SK-N-SH (cell line): ENCODE measurements around the gene WFIKKN1. TPM values are rescaled to one million over a fixed set of nuclear protein-coding genes. Genes with fewer than 3 reads are reported as not detected.

ENCODE experiments used
- CTCF ChIA-PET: fragments of 300-600, 350-600 bp; formaldehyde crosslinking; extraction: SDS; loops from one replicate; lab custom pipeline; 2021; lab: Yijun Ruan, JAX
- POLR2A ChIA-PET: fragments of 350-600 bp; sonication (Branson Sonifier 250); formaldehyde crosslinking; extraction: SDS; loops from one replicate; lab custom pipeline; 2020; ENCODE audit warnings: antibody characterized with exemption, inconsistent platforms; lab: Yijun Ruan, JAX
- DNase-seq: peaks from one replicate; pipeline ENCODE4 v3.0.0; 2012
- H2AFZ ChIP-seq: fragments of 200-600 bp; sonication (generic); 2 replicates; pipeline ENCODE4 v1.8.1; 2016; ENCODE audit warnings: antibody characterized with exemption, mild to moderate bottlenecking, low read depth
- H3F3A ChIP-seq: fragments of 200-600 bp; sonication (generic); replicated peaks from 2 replicates; pipeline ENCODE3; 2016; ENCODE audit warnings: antibody characterized with exemption, mild to moderate bottlenecking; ENCODE audit not compliant: insufficient read depth
- H3K27ac ChIP-seq, 2 experiments: fragments of 200-500 bp in 1 of 2; fragments of 200-600 bp in 1 of 2; sonication (Bioruptor generic) in 1 of 2; sonication (generic), shearing (Covaris generic) in 1 of 2; 2 replicates each; pipeline versions ENCODE4 v1.5.1 to v1.6.1; 2014 to 2016; ENCODE audit warnings: low read depth in 2 of 2, inconsistent platforms in 1 of 2, low read length in 1 of 2, mild to moderate bottlenecking in 1 of 2, mixed read lengths in 1 of 2
- H3K27me3 ChIP-seq: fragments of 200-600 bp; sonication (generic), shearing (Covaris generic); 2 replicates; pipeline ENCODE4 v1.6.1; 2016; ENCODE audit warnings: mixed run types; ENCODE audit not compliant: insufficient read depth
- H3K36me3 ChIP-seq, 2 experiments: fragments of 200-500 bp in 1 of 2; fragments of 200-600 bp in 1 of 2; sonication (Bioruptor generic) in 1 of 2; sonication (generic) in 1 of 2; replicated peaks in 1 of 2; 2 replicates each; pipeline versions ENCODE3 to v1.5.1; 2014 to 2016; ENCODE audit warnings: low read length in 1 of 2, mild to moderate bottlenecking in 1 of 2; ENCODE audit not compliant: insufficient read depth in 2 of 2, control insufficient read depth in 1 of 2
- H3K4me1 ChIP-seq, 2 experiments: fragments of 200-500 bp in 1 of 2; fragments of 200-600 bp in 1 of 2; sonication (Bioruptor generic) in 1 of 2; sonication (generic), shearing (Covaris generic) in 1 of 2; 2 replicates each; pipeline versions ENCODE4 v1.5.1 to v1.6.1; 2014 to 2016; ENCODE audit warnings: low read depth in 1 of 2, low read length in 1 of 2, mixed run types in 1 of 2; ENCODE audit not compliant: insufficient read depth in 2 of 2, control insufficient read depth in 1 of 2
- H3K4me2 ChIP-seq: fragments of 200-600 bp; sonication (generic), shearing (Covaris generic); 2 replicates; pipeline ENCODE4 v1.6.1; 2017; ENCODE audit warnings: mixed run types
- H3K4me3 ChIP-seq, 2 experiments: fragments of 200-500 bp in 1 of 2; fragments of 200-600 bp in 1 of 2; sonication (Bioruptor generic) in 1 of 2; sonication (generic), shearing (Covaris generic) in 1 of 2; 2 replicates each; pipeline versions ENCODE4 v1.5.1 to v1.8.1; 2014 to 2016; ENCODE audit warnings: low read depth in 2 of 2, inconsistent platforms in 1 of 2, low read length in 1 of 2, mild to moderate bottlenecking in 1 of 2, mixed read lengths in 1 of 2, moderate library complexity in 1 of 2
- H3K79me2 ChIP-seq: fragments of 200-600 bp; sonication (generic); 2 replicates; pipeline ENCODE4 v1.8.1; 2017; ENCODE audit warnings: mild to moderate bottlenecking; ENCODE audit not compliant: insufficient read depth
- H3K9ac ChIP-seq: fragments of 200-600 bp; sonication (generic); 2 replicates; pipeline ENCODE4 v1.6.1; 2017; ENCODE audit warnings: mixed run types
- H3K9me2 ChIP-seq: fragments of 200-600 bp; sonication (generic); 2 replicates; pipeline ENCODE4 v1.6.1; 2017; ENCODE audit warnings: mixed run types
- H3K9me3 ChIP-seq: fragments of 200-600 bp; sonication (generic); 2 replicates; pipeline ENCODE4 v1.6.1; 2017; ENCODE audit warnings: mixed run types, mild to moderate bottlenecking, moderate library complexity
- H4K20me1 ChIP-seq: fragments of 200-600 bp; sonication (generic); 2 replicates; pipeline ENCODE4 v1.6.1; 2017; ENCODE audit warnings: mild to moderate bottlenecking, mixed run types; ENCODE audit not compliant: insufficient read depth
- ELF1 ChIP-seq: IDR thresholded peaks from 2 replicates; pipeline ENCODE4 v1.4.0; 2012
- FOSL2 ChIP-seq: IDR thresholded peaks from 2 replicates; pipeline ENCODE4 v1.4.0; 2012; ENCODE audit warnings: low read depth, mild to moderate bottlenecking, moderate library complexity, borderline replicate concordance
- FOXJ3 ChIP-seq: sonication (generic); formaldehyde crosslinking; IDR thresholded peaks from 2 replicates; pipeline ENCODE4 v1.5.1; 2020; ENCODE audit warnings: mild to moderate bottlenecking, missing genetic modification reagents
- FOXM1 ChIP-seq: IDR thresholded peaks from 2 replicates; pipeline ENCODE4 v1.4.0; 2012; ENCODE audit warnings: low read depth, mild to moderate bottlenecking
- GABPA ChIP-seq: IDR thresholded peaks from 2 replicates; pipeline ENCODE4 v1.4.0; 2012; ENCODE audit warnings: low read depth, mild to moderate bottlenecking
- JUND ChIP-seq: IDR thresholded peaks from 2 replicates; pipeline ENCODE4 v1.4.0; 2012
- NFIC ChIP-seq: IDR thresholded peaks from 2 replicates; pipeline ENCODE4 v1.4.0; 2012; ENCODE audit warnings: borderline replicate concordance
- NRF1 ChIP-seq: IDR thresholded peaks from 2 replicates; pipeline ENCODE4 v1.6.1; 2012; ENCODE audit warnings: low read depth, mild to moderate bottlenecking, low read length
- POLR2AphosphoS5 ChIP-seq: IDR thresholded peaks from 2 replicates; pipeline ENCODE4 v1.6.1; 2012; ENCODE audit warnings: low read depth, low read length
- RCOR1 ChIP-seq: fragments of 150-350 bp; IDR thresholded peaks from 2 replicates; pipeline ENCODE4 v1.6.1; 2017; ENCODE audit warnings: antibody characterized with exemption, low read length
- RXRA ChIP-seq: IDR thresholded peaks from 2 replicates; pipeline ENCODE4 v1.4.0; 2012; ENCODE audit warnings: low read depth, mild to moderate bottlenecking, borderline replicate concordance
- SMC3 ChIP-seq: IDR thresholded peaks from 2 replicates; pipeline ENCODE4 v1.6.1; 2012; ENCODE audit warnings: low read depth, low read length, improper control_type of control experiment
- TCF12 ChIP-seq: IDR thresholded peaks from 2 replicates; pipeline ENCODE4 v1.4.0; 2012
- YY1 ChIP-seq: IDR thresholded peaks from 2 replicates; pipeline ENCODE4 v1.4.0; 2012; ENCODE audit warnings: low read depth, mild to moderate bottlenecking
- WGBS: methylation state at CpG from one replicate; pipeline ENCODE4 v1.1.6; 2017; ENCODE audit warnings: low lambda C conversion rate; 5-methylcytosine and 5-hydroxymethylcytosine counted together
- polyA plus RNA-seq, 3 experiments: library from polyadenylated mRNA; depleted of rRNA; stranded (reverse); fragments of >200 nt; gene quantifications; 2 replicates each; pipeline ENCODE4 v1.2.3, GENCODE V29; 2012
- TF ChIP-seq, protein P1 (sequence below): fragments of 150-350 bp; IDR thresholded peaks from 2 replicates; pipeline ENCODE4 v1.6.1; 2016; ENCODE audit warnings: mild to moderate bottlenecking, low read depth, low read length
- TF ChIP-seq, protein P2 (sequence below): IDR thresholded peaks from 2 replicates; pipeline ENCODE4 v1.4.0; 2012; ENCODE audit warnings: low read depth
- TF ChIP-seq, protein P3 (sequence below): fragments of 200-600 bp; sonication (generic); IDR thresholded peaks from 2 replicates; pipeline ENCODE4 v1.6.1; 2017; ENCODE audit warnings: antibody characterized with exemption, mild to moderate bottlenecking, moderate library complexity
- TF ChIP-seq, protein P4 (sequence below): IDR thresholded peaks from 2 replicates; pipeline ENCODE4; 2012
- TF ChIP-seq, protein P5 (sequence below): IDR thresholded peaks from 2 replicates; pipeline ENCODE4 v1.4.0; 2012; ENCODE audit warnings: low read depth, borderline replicate concordance

Gene WFIKKN1
- polyA plus RNA-seq, 1 of the 3 experiments (the other 2 are of a cell fraction): 0.16 TPM

DNA sequence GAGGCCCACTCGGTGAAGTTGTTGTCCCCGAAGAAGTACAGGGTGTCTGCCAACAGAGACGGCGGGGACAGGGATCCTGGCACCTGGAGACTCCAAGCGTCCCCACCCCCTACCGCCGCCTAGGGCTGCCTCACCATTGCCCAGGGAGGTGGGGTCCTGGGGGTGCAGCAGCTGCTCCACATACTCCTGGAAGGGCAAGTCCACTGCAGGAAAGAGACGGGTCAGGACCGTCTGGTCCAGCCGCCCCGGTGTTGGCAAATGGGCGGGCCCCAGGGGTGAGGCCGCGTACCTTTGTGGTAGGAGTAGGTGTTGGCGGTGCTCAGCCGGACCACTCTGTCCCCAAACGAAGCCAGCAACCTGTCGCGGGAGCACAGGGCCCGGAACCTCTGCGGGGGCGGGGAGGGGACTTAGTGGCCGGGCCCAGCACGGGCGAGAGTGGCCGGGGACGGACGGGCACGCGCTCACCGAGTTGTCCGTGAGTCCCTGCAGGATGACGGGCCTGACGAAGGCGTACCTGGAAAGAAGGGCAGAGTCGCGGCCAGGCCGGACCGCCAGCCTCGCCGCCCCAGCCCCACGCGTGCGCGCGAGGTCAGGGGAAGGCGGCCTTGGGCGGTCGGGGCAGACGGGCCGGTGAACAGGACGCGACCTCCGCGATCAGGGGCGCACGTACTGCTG, 52.7 kb downstream of the WFIKKN1 start:
- TF ChIP-seq, protein P1, sequence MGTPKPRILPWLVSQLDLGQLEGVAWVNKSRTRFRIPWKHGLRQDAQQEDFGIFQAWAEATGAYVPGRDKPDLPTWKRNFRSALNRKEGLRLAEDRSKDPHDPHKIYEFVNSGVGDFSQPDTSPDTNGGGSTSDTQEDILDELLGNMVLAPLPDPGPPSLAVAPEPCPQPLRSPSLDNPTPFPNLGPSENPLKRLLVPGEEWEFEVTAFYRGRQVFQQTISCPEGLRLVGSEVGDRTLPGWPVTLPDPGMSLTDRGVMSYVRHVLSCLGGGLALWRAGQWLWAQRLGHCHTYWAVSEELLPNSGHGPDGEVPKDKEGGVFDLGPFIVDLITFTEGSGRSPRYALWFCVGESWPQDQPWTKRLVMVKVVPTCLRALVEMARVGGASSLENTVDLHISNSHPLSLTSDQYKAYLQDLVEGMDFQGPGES: no peak
- TF ChIP-seq POLR2AphosphoS5: peak; percentile 55
- no peak for TF ChIP-seq YY1
- TF ChIP-seq, protein P2, sequence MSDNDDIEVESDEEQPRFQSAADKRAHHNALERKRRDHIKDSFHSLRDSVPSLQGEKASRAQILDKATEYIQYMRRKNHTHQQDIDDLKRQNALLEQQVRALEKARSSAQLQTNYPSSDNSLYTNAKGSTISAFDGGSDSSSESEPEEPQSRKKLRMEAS: 0 out of 2 replicates have a peak, but pooled peaks have one; percentile 19
- TF ChIP-seq RCOR1: no peak
- TF ChIP-seq FOXM1: no peak
- TF ChIP-seq, protein P3, sequence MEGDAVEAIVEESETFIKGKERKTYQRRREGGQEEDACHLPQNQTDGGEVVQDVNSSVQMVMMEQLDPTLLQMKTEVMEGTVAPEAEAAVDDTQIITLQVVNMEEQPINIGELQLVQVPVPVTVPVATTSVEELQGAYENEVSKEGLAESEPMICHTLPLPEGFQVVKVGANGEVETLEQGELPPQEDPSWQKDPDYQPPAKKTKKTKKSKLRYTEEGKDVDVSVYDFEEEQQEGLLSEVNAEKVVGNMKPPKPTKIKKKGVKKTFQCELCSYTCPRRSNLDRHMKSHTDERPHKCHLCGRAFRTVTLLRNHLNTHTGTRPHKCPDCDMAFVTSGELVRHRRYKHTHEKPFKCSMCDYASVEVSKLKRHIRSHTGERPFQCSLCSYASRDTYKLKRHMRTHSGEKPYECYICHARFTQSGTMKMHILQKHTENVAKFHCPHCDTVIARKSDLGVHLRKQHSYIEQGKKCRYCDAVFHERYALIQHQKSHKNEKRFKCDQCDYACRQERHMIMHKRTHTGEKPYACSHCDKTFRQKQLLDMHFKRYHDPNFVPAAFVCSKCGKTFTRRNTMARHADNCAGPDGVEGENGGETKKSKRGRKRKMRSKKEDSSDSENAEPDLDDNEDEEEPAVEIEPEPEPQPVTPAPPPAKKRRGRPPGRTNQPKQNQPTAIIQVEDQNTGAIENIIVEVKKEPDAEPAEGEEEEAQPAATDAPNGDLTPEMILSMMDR: no peak
- TF ChIP-seq, protein P4, sequence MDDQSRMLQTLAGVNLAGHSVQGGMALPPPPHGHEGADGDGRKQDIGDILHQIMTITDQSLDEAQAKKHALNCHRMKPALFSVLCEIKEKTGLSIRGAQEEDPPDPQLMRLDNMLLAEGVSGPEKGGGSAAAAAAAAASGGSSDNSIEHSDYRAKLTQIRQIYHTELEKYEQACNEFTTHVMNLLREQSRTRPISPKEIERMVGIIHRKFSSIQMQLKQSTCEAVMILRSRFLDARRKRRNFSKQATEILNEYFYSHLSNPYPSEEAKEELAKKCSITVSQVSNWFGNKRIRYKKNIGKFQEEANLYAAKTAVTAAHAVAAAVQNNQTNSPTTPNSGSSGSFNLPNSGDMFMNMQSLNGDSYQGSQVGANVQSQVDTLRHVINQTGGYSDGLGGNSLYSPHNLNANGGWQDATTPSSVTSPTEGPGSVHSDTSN: peak; percentile 66
- no peak for TF ChIP-seq FOSL2
- no peak for TF ChIP-seq NRF1
- no peak for TF ChIP-seq GABPA
- no peak; the same call in 1 of the 2 replicates for TF ChIP-seq ELF1
- no peak for TF ChIP-seq SMC3
- TF ChIP-seq JUND: 0 out of 2 replicates have a peak, but pooled peaks have one; percentile 3
- no peak for TF ChIP-seq FOXJ3 (CRISPR knock-in tag)
- no peak for TF ChIP-seq TCF12
- no peak for TF ChIP-seq RXRA
- TF ChIP-seq, protein P5, sequence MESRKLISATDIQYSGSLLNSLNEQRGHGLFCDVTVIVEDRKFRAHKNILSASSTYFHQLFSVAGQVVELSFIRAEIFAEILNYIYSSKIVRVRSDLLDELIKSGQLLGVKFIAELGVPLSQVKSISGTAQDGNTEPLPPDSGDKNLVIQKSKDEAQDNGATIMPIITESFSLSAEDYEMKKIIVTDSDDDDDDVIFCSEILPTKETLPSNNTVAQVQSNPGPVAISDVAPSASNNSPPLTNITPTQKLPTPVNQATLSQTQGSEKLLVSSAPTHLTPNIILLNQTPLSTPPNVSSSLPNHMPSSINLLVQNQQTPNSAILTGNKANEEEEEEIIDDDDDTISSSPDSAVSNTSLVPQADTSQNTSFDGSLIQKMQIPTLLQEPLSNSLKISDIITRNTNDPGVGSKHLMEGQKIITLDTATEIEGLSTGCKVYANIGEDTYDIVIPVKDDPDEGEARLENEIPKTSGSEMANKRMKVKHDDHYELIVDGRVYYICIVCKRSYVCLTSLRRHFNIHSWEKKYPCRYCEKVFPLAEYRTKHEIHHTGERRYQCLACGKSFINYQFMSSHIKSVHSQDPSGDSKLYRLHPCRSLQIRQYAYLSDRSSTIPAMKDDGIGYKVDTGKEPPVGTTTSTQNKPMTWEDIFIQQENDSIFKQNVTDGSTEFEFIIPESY: peak; percentile 61; the same call in 1 of the 2 replicates
- no peak for TF ChIP-seq NFIC
- H3K9ac ChIP-seq: peak overlapping the region; percentile 49
- H3K79me2 ChIP-seq: peaks cover 37% of the 10 kb centered on the region
- H3K4me1 ChIP-seq: peaks cover 8 to 53% of the 10 kb centered on the region in 2 experiments; a peak in 2 of 4 replicates
- no peaks in the 10 kb centered on the region for H3K27me3 ChIP-seq
- H3K9me3 ChIP-seq: no peaks in the 10 kb centered on the region
- WGBS: 12% methylated on average over 24 of the region's 57 CpGs
- peak overlapping the region; percentile 24 to 79; a peak in 3 of 4 replicates for H3K27ac ChIP-seq
- no peak overlapping the region for H2AFZ ChIP-seq
- DNase-seq: no peak
- H4K20me1 ChIP-seq: peaks cover 23% of the 10 kb centered on the region
- peaks cover 10% of the 10 kb centered on the region for H3F3A ChIP-seq
- ChIA-PET CTCF (interaction anchor here (0.8 to 5.9 kb wide), 5 partner anchors 15 to 102 kb away, joined by 3 to 38 read pairs (median 3); partner anchors contain the start of genes METTL26 and RHOT2), POLR2A (interaction anchor here (0.8 to 1.2 kb wide), 4 partner anchors 10 to 39 kb away, joined by 3 to 4 read pairs (median 4); partner anchors contain the start of gene RHOT2)
- H3K36me3 ChIP-seq: peaks cover 13 to 39% of the 10 kb centered on the region in 2 experiments
- peak overlapping the region; percentile 60 to 68 for H3K4me3 ChIP-seq
- H3K9me2 ChIP-seq: no peaks in the 10 kb centered on the region
- peak overlapping the region; percentile 90 for H3K4me2 ChIP-seq
